CD4-positive, alpha-beta T cell (primary cell): ENCODE results near the gene MEFV. TPM values are rescaled to one million over a fixed set of nuclear protein-coding genes. Genes with fewer than 3 reads are reported as not detected.

Experiments used
- ATAC-seq: fragments of 200-7000 bp; cut with Tn5 transposase; one replicate; pipeline ENCODE4 v1.10.0; 2022; ENCODE audit warnings: mild to moderate bottlenecking; ENCODE audit not compliant: poor library complexity
- CTCF ChIA-PET: fragments of 350-600 bp; sonication (Branson Sonifier 250); formaldehyde crosslinking; loops from one replicate; lab custom pipeline; 2021; ENCODE audit warnings: antibody characterized with exemption, inconsistent platforms; lab: Charles Lee
- POLR2A ChIA-PET: fragments of 350-600 bp; sonication (Branson Sonifier 250); formaldehyde crosslinking; loops from one replicate; lab custom pipeline; 2021; ENCODE audit warnings: antibody characterized with exemption, inconsistent platforms; lab: Charles Lee
- DNase-seq, 14 experiments: peaks; one replicate each; pipeline ENCODE4 v3.0.0-alpha.2; 2013 to 2020; ENCODE audit warnings: mixed read lengths in 2 of 14
- H3K27ac ChIP-seq, 2 donors: one replicate each; pipeline versions ENCODE4 v1.5.1 to v1.7.0; 2013; ENCODE audit warnings: low read length in 2 of 2, low read depth in 1 of 2, mild to moderate bottlenecking in 1 of 2
- H3K27me3 ChIP-seq, 2 experiments: 1 replicate in 1 of 2; 2 replicates in 1 of 2; pipeline versions ENCODE4 v1.6.1 to v1.7.0; 2013; ENCODE audit warnings: low read length in 2 of 2, control low read depth in 1 of 2, mild to moderate bottlenecking in 1 of 2, moderate library complexity in 1 of 2; ENCODE audit not compliant: insufficient read depth in 2 of 2, control insufficient read depth in 1 of 2
- H3K36me3 ChIP-seq: one replicate; pipeline ENCODE4 v1.6.1; 2013; ENCODE audit warnings: low read length, control low read depth; ENCODE audit not compliant: insufficient read depth
- H3K4me1 ChIP-seq: one replicate; pipeline ENCODE4 v1.6.1; 2013; ENCODE audit warnings: low read length, control low read depth; ENCODE audit not compliant: insufficient read depth
- H3K4me3 ChIP-seq: one replicate; pipeline ENCODE4 v1.5.1; 2013; ENCODE audit warnings: mild to moderate bottlenecking, low read length, moderate library complexity
- H3K9me3 ChIP-seq, 2 experiments: 1 replicate in 1 of 2; 2 replicates in 1 of 2; pipeline versions ENCODE4 v1.6.1 to v1.7.0; 2013; ENCODE audit warnings: low read length in 2 of 2, mild to moderate bottlenecking in 2 of 2, control low read depth in 1 of 2, moderate library complexity in 1 of 2; ENCODE audit not compliant: control insufficient read depth in 1 of 2, insufficient read depth in 1 of 2
- H3K27ac Mint-ChIP-seq: one replicate; pipeline ENCODE4 v1.8.0; 2020; ENCODE audit warnings: mixed read lengths
- H3K27me3 Mint-ChIP-seq: one replicate; pipeline ENCODE4 v1.8.0; 2021; ENCODE audit warnings: mixed read lengths
- H3K36me3 Mint-ChIP-seq: one replicate; pipeline ENCODE4 v1.8.0; 2021; ENCODE audit warnings: low read depth, mixed read lengths
- H3K4me1 Mint-ChIP-seq: one replicate; pipeline ENCODE4 v1.8.0; 2021; ENCODE audit warnings: low read depth, mixed read lengths
- H3K4me3 Mint-ChIP-seq: one replicate; pipeline ENCODE4 v1.8.0; 2020; ENCODE audit warnings: mild to moderate bottlenecking, mixed read lengths
- H3K9me3 Mint-ChIP-seq: one replicate; pipeline ENCODE4 v1.8.0; 2020; ENCODE audit warnings: mixed read lengths
- intact Hi-C, 2 experiments: fragments of 100-400 bp; cut with DNase I in 1 of 2; cut with micrococcal nuclease in 1 of 2; formaldehyde crosslinking; loops; one replicate each; pipeline versions ENCODE4 v1.15.1 to v1.9.0; 2023 to 2025; cut with DNase I, micrococcal nuclease
- total RNA-seq, 174 experiments: library from RNA in 2 of 174; stranded (reverse) in 2 of 174; gene quantifications; one replicate each; pipeline ENCODE4 v1.2.3 and lab custom pipeline; 2021 to 2026
- TF ChIP-seq, protein P1 (sequence below): fragments of 200-600 bp; IDR thresholded peaks from one replicate; pipeline ENCODE4 v1.8.0; 2022; ENCODE audit warnings: antibody characterized with exemption, mild to moderate bottlenecking

Gene MEFV
- total RNA-seq, 2 experiments from 2014 or later = 0.60 to 0.73 TPM

DNA sequence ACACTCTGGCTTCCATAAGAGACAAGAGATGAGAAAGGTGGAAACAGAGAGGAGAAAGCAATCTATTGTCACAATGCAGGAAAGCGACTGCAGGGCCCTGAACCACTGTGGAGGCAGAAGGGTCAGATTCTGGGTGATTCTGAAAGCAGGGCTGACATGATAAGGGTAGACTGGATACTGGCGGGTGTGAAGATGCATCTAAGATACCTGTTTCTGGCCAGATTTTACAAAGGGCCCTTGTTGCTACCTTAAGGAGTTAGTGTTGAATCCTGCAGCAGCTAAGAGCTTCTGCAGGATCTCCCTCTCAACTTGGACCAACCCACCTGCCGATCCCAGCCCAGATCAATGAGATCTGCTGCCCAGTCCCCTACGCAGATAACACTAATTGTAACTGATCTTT, 6.1 kb upstream of the MEFV start:
- ChIA-PET POLR2A (interaction anchor here (1.3 to 7.3 kb wide), 9 partner anchors 8 to 195 kb away, joined by 3 to 99 read pairs (median 14); partner anchors contain the start of genes OR1F1, TIGD7, ZNF174 and ZNF200), CTCF (no interaction called here)
- Mint-ChIP-seq H3K4me3 (peak overlapping the region; percentile 92), H3K9me3 (no peaks in the 10 kb centered on the region), H3K36me3 (peaks cover 37% of the 10 kb centered on the region), H3K4me1 (peaks cover 28% of the 10 kb centered on the region), H3K27ac (peak overlapping the region; percentile 96), H3K27me3 (no peaks in the 10 kb centered on the region)
- Histone ChIP-seq H3K4me3 (no peak overlapping the region), H3K9me3 (peaks cover 0 to 4% of the 10 kb centered on the region in 2 experiments), H3K4me1 (peaks cover 47% of the 10 kb centered on the region), H3K27me3 (no peaks in the 10 kb centered on the region), H3K36me3 (peaks cover 11% of the 10 kb centered on the region), H3K27ac (peak overlapping the region in 1 of 2 donors; percentile 95)
- intact Hi-C loops = loop anchor here (5.0 to 10.0 kb wide), 6 partner anchors 45 to 195 kb away; partner anchors contain the start of genes OR1F1 (in 2 of the 2), TIGD7 (in 1 of the 2), ZNF174 (in 1 of the 2) and ZNF75A (in 1 of the 2)
- DNase-seq (no peak), ATAC-seq (no peak)
- TF ChIP-seq, protein P1, sequence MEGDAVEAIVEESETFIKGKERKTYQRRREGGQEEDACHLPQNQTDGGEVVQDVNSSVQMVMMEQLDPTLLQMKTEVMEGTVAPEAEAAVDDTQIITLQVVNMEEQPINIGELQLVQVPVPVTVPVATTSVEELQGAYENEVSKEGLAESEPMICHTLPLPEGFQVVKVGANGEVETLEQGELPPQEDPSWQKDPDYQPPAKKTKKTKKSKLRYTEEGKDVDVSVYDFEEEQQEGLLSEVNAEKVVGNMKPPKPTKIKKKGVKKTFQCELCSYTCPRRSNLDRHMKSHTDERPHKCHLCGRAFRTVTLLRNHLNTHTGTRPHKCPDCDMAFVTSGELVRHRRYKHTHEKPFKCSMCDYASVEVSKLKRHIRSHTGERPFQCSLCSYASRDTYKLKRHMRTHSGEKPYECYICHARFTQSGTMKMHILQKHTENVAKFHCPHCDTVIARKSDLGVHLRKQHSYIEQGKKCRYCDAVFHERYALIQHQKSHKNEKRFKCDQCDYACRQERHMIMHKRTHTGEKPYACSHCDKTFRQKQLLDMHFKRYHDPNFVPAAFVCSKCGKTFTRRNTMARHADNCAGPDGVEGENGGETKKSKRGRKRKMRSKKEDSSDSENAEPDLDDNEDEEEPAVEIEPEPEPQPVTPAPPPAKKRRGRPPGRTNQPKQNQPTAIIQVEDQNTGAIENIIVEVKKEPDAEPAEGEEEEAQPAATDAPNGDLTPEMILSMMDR = no peak

DNA sequence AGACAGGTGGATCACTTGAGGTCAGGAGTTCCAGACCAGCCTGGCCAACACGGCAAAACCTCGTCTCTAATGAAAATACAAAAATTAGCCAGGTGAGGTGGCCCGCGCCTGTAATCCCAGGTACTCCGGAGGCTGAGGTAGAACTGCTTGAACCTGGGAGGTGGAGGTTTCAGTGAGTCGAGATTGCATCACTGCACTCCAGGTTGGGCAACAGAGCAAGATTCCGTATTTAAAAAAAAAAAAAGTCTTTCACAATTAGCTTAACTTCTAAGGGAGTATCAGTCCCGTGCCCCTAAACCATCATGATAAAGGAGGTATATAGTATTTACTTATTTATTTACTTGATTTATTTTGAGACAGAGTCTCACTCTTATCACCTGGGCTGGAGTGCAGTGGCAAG, 3.4 kb upstream of the MEFV start:
- POLR2A ChIA-PET = interaction anchor here (1.5 kb wide), 1 partner anchor 44 kb away, joined by 3 read pairs; no protein-coding TSS in a partner anchor
- ATAC-seq = no peak
- Mint-ChIP-seq H3K27me3 (no peaks in the 10 kb centered on the region), H3K9me3 (no peaks in the 10 kb centered on the region), H3K27ac (no peak overlapping the region), H3K36me3 (peaks cover 13% of the 10 kb centered on the region), H3K4me3 (no peak overlapping the region), H3K4me1 (peaks cover 22% of the 10 kb centered on the region)
- Histone ChIP-seq H3K4me1 (peaks cover 34% of the 10 kb centered on the region), H3K27ac (no peak overlapping the region), H3K36me3 (no peaks in the 10 kb centered on the region), H3K27me3 (no peaks in the 10 kb centered on the region), H3K4me3 (no peak overlapping the region), H3K9me3 (peaks cover 0 to 4% of the 10 kb centered on the region in 2 experiments)
- CTCF ChIA-PET = no interaction called here
- DNase-seq = peak in 1 of 14 experiments; percentile 23
- TF ChIP-seq, protein P1 = no peak
- intact Hi-C loops = loop anchor here (5.0 to 10.0 kb wide), 6 partner anchors 47 to 197 kb away; partner anchors contain the start of genes OR1F1 (in 2 of the 2), TIGD7 (in 1 of the 2), ZNF174 (in 1 of the 2) and ZNF75A (in 1 of the 2)

DNA sequence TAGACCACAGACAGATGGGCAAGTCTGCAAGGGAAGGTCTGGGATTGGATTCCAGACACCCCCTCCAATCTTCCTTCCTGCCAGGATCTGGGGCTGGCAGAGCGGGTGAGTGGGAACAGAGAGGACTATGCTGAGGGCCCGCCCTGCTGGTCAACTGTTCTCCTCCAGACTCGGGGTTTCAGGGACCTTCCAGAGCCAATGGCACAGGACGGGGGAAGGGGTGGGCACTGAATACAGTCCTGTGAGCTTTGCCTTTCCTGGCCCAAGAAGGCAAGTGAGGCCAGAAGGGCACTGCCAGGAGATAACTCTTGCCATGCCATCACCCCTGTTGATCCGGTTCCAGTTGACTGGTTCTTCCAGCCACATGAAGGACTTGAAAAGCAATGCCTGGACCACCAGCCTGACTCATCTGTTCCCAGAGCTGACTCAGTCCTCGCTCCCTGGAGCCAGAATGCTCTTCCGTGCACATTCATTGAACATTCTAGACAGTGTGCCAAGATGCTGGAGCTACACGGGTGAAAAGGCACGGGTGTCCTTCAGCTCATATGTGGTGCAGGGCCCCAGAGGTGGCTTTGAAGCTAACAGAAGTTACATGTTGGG, 533 bp upstream of the MEFV start:
- POLR2A ChIA-PET = interaction anchor here (1.0 kb wide), 1 partner anchor 26 kb away, joined by 3 read pairs; no protein-coding TSS in a partner anchor
- no peak for ATAC-seq
- intact Hi-C loops = loop anchor here in 1 of 2 experiments (2.0 kb wide), 1 partner anchor 14 kb away; no protein-coding TSS in a partner anchor
- TF ChIP-seq, protein P1 = no peak
- no peak overlapping the region for H3K27ac Mint-ChIP-seq
- Histone ChIP-seq H3K27me3 (peaks cover 0 to 2% of the 10 kb centered on the region in 2 experiments), H3K36me3 (no peaks in the 10 kb centered on the region), H3K4me3 (peak overlapping the region; percentile 39), H3K4me1 (peaks cover 8% of the 10 kb centered on the region), H3K9me3 (no peaks in the 10 kb centered on the region), H3K27ac (no peak overlapping the region)
- no peaks in the 10 kb centered on the region for H3K9me3 Mint-ChIP-seq
- DNase-seq = peak in 1 of 14 experiments; percentile 20
- no peaks in the 10 kb centered on the region for H3K4me1 Mint-ChIP-seq
- CTCF ChIA-PET = no interaction called here
- no peaks in the 10 kb centered on the region for H3K27me3 Mint-ChIP-seq
- H3K4me3 Mint-ChIP-seq = no peak overlapping the region
- no peaks in the 10 kb centered on the region for H3K36me3 Mint-ChIP-seq
